ENCODE data around the gene SENP5.

Gene SENP5

DNA sequence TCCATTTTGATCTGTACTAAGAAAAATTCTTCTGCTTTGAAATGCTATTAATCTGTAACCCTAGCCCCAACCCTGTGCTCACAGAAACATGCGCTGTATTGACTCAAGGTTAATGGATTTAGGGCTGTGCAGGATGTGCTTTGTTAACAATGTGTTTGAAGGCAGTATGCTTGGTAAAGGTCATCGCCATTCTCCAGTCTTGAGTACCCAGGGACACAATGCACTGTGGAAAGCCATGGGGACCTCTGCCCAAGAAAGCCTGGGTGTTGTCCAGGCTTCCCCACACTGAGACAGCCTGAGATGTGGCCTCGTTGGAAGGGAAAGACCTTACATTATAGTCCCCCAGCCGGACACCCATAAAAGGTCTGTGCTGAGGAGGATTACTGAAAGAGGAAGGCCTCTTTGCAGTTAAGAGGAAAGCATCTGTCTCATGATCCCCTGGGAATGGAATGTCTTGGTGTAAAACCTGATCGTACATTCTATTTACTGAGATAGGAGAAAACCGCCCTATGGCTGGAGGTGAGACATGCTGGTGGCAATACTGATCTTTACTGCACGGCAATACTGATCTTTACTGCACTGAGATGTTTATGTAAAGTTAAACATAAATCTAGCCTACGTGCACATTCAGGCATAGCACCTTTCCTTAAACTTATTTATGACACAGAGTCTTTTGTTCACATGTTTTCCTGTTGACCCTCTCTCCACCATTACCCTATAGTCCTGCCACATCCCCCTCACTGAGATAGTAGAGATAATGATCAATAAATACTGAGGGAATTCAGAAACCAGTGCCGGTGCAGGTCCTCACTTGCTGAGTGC lies 94.6 kb downstream of the SENP5 start:
- TF ChIP-seq, protein P1, sequence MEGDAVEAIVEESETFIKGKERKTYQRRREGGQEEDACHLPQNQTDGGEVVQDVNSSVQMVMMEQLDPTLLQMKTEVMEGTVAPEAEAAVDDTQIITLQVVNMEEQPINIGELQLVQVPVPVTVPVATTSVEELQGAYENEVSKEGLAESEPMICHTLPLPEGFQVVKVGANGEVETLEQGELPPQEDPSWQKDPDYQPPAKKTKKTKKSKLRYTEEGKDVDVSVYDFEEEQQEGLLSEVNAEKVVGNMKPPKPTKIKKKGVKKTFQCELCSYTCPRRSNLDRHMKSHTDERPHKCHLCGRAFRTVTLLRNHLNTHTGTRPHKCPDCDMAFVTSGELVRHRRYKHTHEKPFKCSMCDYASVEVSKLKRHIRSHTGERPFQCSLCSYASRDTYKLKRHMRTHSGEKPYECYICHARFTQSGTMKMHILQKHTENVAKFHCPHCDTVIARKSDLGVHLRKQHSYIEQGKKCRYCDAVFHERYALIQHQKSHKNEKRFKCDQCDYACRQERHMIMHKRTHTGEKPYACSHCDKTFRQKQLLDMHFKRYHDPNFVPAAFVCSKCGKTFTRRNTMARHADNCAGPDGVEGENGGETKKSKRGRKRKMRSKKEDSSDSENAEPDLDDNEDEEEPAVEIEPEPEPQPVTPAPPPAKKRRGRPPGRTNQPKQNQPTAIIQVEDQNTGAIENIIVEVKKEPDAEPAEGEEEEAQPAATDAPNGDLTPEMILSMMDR (IDR thresholded peaks at IDR 0.05; ENCODE audit: poor library complexity, severe bottlenecking) = no peak
- H3K27me3 ChIP-seq (ENCODE audit: insufficient read depth, poor library complexity, severe bottlenecking) = no peaks in the 10 kb centered on the region
- DNase-seq (ENCODE audit: low spot score) (no peak), ATAC-seq (ENCODE audit: low read depth) (no peak)
- no peaks in the 10 kb centered on the region for H3K9me3 ChIP-seq (ENCODE audit: severe bottlenecking)
- no peak overlapping the region for H3K4me3 ChIP-seq (ENCODE audit: severe bottlenecking)
- H3K36me3 ChIP-seq (ENCODE audit: low read depth) = no peaks in the 10 kb centered on the region; the same call in 1 of the 2 replicates
- H3K4me1 ChIP-seq (ENCODE audit: insufficient read depth, poor library complexity, severe bottlenecking) = no peaks in the 10 kb centered on the region
- H3K27ac ChIP-seq (ENCODE audit: poor library complexity, severe bottlenecking) = no peak overlapping the region

DNA sequence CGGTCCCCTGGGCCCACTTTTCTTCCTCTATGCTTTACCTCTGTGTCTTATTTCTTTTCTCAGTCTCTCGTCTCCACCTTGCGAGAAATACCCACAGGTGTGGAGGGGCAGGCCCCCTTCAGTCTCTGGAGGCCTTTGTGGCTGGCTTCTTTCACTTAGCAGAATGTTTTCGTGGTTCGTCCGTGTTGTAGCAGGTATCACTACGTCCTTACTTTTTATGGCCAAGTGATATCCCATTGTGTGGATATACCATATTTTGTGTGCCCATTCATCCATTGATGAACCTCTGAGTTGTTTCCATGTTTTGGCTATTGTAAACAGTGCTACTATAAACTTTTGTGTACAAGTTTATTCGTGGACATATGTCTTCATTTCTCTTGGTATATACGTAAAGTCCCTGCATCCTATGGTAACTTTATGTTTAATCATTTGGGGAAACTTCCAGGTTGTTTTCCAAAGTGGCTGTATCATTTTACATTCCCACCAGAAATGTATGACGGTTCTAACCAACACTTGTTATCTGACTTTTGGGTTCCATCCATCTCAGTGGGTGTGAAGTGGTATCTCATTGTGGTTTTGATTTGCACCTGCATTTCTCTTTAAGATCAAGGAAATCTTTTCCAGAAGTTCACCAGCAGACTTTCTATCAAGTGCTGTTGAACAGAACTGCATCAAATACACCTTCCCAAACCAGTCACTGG lies 95.4 kb downstream of the SENP5 start:
- no peaks in the 10 kb centered on the region for H3K9me3 ChIP-seq (ENCODE audit: severe bottlenecking)
- DNase-seq (ENCODE audit: low spot score) (no peak), ATAC-seq (ENCODE audit: low read depth) (no peak)
- TF ChIP-seq, protein P1 (IDR thresholded peaks at IDR 0.05; ENCODE audit: poor library complexity, severe bottlenecking) = no peak
- no peaks in the 10 kb centered on the region; the same call in 1 of the 2 replicates for H3K36me3 ChIP-seq (ENCODE audit: low read depth)
- no peaks in the 10 kb centered on the region for H3K4me1 ChIP-seq (ENCODE audit: insufficient read depth, poor library complexity, severe bottlenecking)
- H3K27ac ChIP-seq (ENCODE audit: poor library complexity, severe bottlenecking) = no peak overlapping the region
- H3K4me3 ChIP-seq (ENCODE audit: severe bottlenecking) = no peak overlapping the region
- H3K27me3 ChIP-seq (ENCODE audit: insufficient read depth, poor library complexity, severe bottlenecking) = no peaks in the 10 kb centered on the region

DNA sequence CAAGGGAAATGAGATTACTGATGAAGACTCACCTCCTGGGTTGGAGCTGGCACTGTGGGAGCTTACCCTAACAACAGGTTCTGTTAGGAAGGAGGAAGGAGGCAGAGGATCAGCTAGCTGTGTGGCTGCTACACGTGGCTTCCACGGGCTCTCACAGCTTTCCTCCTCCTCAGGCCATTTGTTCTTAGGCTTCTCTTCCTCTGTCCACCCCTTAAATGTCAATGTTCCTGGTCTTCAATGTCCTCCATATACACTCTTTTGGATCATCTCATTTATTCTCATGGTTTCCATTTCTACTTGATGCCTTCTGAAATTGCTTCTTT lies 95.9 kb downstream of the SENP5 start:
- Histone ChIP-seq H3K27ac (ENCODE audit: poor library complexity, severe bottlenecking) (no peak overlapping the region), H3K9me3 (ENCODE audit: severe bottlenecking) (no peaks in the 10 kb centered on the region), H3K36me3 (ENCODE audit: low read depth) (no peaks in the 10 kb centered on the region; the same call in 1 of the 2 replicates), H3K4me3 (ENCODE audit: severe bottlenecking) (no peak overlapping the region), H3K4me1 (ENCODE audit: insufficient read depth, poor library complexity, severe bottlenecking) (no peaks in the 10 kb centered on the region), H3K27me3 (ENCODE audit: insufficient read depth, poor library complexity, severe bottlenecking) (no peaks in the 10 kb centered on the region)
- ATAC-seq (ENCODE audit: low read depth) (no peak), DNase-seq (ENCODE audit: low spot score) (no peak)
- TF ChIP-seq, protein P1 (IDR thresholded peaks at IDR 0.05; ENCODE audit: poor library complexity, severe bottlenecking) = no peak

DNA sequence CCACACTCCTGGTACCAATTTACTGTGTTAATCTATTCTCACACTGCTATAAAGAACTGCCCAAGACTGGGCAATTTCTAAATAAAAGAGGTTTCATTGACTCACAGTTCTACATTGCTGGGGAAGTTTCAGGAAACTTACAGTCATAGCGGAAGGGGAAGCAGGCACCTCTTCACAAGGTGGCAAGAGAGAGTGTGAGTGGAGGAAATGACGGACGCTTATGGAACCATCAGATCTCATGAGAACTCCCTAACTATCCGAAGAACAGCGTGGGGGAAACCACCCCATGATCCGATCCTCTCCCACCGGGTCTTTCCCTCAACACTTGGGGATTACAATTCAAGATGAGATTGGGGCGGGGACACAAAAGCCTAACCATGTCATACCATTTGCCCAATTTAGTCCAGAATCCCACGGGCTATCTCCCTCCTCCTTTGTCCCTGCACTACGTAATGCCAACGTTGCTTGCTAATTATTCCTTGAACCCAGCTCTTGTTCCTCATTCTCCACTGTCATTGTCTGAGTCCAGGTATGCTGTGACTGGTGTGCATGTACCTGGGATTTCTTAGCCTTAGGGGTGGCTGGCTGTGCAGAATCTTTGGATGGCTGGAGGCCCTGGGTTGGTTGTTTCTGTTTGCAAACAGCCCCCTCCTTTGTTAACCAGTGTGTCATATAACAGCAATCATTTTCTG lies 97.5 kb downstream of the SENP5 start:
- TF ChIP-seq, protein P1 (IDR thresholded peaks at IDR 0.05; ENCODE audit: poor library complexity, severe bottlenecking) = no peak
- no peak for DNase-seq (ENCODE audit: low spot score)
- Histone ChIP-seq H3K4me3 (ENCODE audit: severe bottlenecking) (no peak overlapping the region), H3K36me3 (ENCODE audit: low read depth) (no peaks in the 10 kb centered on the region; the same call in 1 of the 2 replicates), H3K27me3 (ENCODE audit: insufficient read depth, poor library complexity, severe bottlenecking) (no peaks in the 10 kb centered on the region), H3K27ac (ENCODE audit: poor library complexity, severe bottlenecking) (no peak overlapping the region), H3K4me1 (ENCODE audit: insufficient read depth, poor library complexity, severe bottlenecking) (no peaks in the 10 kb centered on the region), H3K9me3 (ENCODE audit: severe bottlenecking) (no peaks in the 10 kb centered on the region)
- no peak for ATAC-seq (ENCODE audit: low read depth)

Measured in RWPE2 (cell line).